Panc1 (cell line): ENCODE measurements around the gene FIGN. TPM values are rescaled to one million over a fixed set of nuclear protein-coding genes. Genes with fewer than 3 reads are reported as not detected.
A peak's percentile ranks its signal among the peaks of the same experiment; 100 is the strongest.

Experiments used
- ATAC-seq: fragments of 200-7000 bp; cut with Tn5 transposase; 2 replicates; pipeline ENCODE4 v1.9.1; 2020; ENCODE audit warnings: mild to moderate bottlenecking, moderate library complexity
- BruUV-seq: library from RNA; stranded (reverse); fragments of 400-500 nt; replicated peaks from 2 replicates; lab custom pipeline; 2021; lab: Mats Ljungman, UMichigan
- CTCF ChIA-PET: fragments of 300-600 bp; sonication (Branson Sonifier 250); formaldehyde crosslinking; loops from one replicate; lab custom pipeline; 2022; ENCODE audit warnings: antibody characterized with exemption; lab: Charles Lee
- POLR2A ChIA-PET: fragments of 300-600 bp; sonication (Branson Sonifier 250); formaldehyde crosslinking; loops from one replicate; lab custom pipeline; 2022; ENCODE audit warnings: antibody characterized with exemption; lab: Charles Lee
- DNase-seq: peaks from one replicate; pipeline ENCODE4 v3.0.0-alpha.2; 2010; ENCODE audit warnings: low read depth, low spot score
- H3K27ac ChIP-seq: 2 replicates; pipeline ENCODE4 v1.5.1; 2011; ENCODE audit warnings: mild to moderate bottlenecking, low read length, inconsistent platforms
- H3K27me3 ChIP-seq: fragments of 200-500 bp; sonication (Bioruptor generic); 2 replicates; pipeline ENCODE4 v1.6.0; 2014; ENCODE audit warnings: low read length, inconsistent platforms; ENCODE audit not compliant: control insufficient read depth, insufficient read depth
- H3K36me3 ChIP-seq: fragments of 200-500 bp; sonication (Bioruptor generic); 2 replicates; pipeline ENCODE4 v1.5.1; 2014; ENCODE audit warnings: inconsistent platforms, mild to moderate bottlenecking, low read length, moderate library complexity; ENCODE audit not compliant: control insufficient read depth, insufficient read depth
- H3K4me1 ChIP-seq: 2 replicates; pipeline ENCODE4 v1.5.1; 2011; ENCODE audit warnings: inconsistent platforms, mild to moderate bottlenecking, low read length, moderate library complexity; ENCODE audit not compliant: control insufficient read depth, insufficient read depth
- H3K4me3 ChIP-seq, 2 experiments: 2 replicates each; pipeline ENCODE4 v1.5.1; 2011 to 2012; ENCODE audit warnings: low read depth in 2 of 2, low read length in 2 of 2, mild to moderate bottlenecking in 2 of 2, inconsistent platforms in 1 of 2, moderate library complexity in 1 of 2
- H3K9me3 ChIP-seq: fragments of 200-500 bp; sonication (Bioruptor generic); 2 replicates; pipeline ENCODE4 v1.5.1; 2014; ENCODE audit warnings: low read depth, mild to moderate bottlenecking, inconsistent platforms, low read length, moderate library complexity; ENCODE audit not compliant: control insufficient read depth, insufficient read depth
- POLR2AphosphoS5 ChIP-seq: IDR thresholded peaks from 2 replicates; pipeline ENCODE4 v1.6.1; 2012; ENCODE audit warnings: mild to moderate bottlenecking, low read depth, low read length, moderate library complexity
- REST ChIP-seq, 2 experiments: IDR thresholded peaks; 2 replicates each; pipeline ENCODE4 v1.6.1; 2011 to 2012; ENCODE audit warnings: low read depth in 2 of 2, control low read depth in 1 of 2, low read length in 1 of 2, mild to moderate bottlenecking in 1 of 2, moderate library complexity in 1 of 2; ENCODE audit not compliant: insufficient read depth in 1 of 2
- SIN3A ChIP-seq: IDR thresholded peaks from 2 replicates; pipeline ENCODE4 v1.6.1; 2012; ENCODE audit warnings: low read depth, mild to moderate bottlenecking, low read length, moderate library complexity, borderline replicate concordance; ENCODE audit not compliant: insufficient read depth
- TCF7L2 ChIP-seq: IDR thresholded peaks from 2 replicates; pipeline ENCODE4 v1.6.1; 2011; ENCODE audit warnings: mild to moderate bottlenecking, low read depth, low read length, inconsistent platforms
- in situ Hi-C: cut with HindIII; loops from 2 replicates; pipeline ENCODE4 v1.10.0; 2016; ENCODE audit warnings: low sequenced_read_pairs, low pct_unique_long_range_greater_than_20kb
- intact Hi-C: fragments of 100-400 bp; cut with micrococcal nuclease; formaldehyde crosslinking; loops from one replicate; pipeline ENCODE4 v1.10.0; 2022; ENCODE audit not compliant: unreplicated experiment
- total RNA-seq: library from RNA; stranded (reverse); gene quantifications from one replicate; pipeline ENCODE4 v1.2.1, GENCODE V29; 2021; ENCODE audit not compliant: unreplicated experiment
- TF ChIP-seq, protein P1 (sequence below): fragments of 450-650 bp; IDR thresholded peaks from 2 replicates; pipeline ENCODE4 v1.5.1; 2017; ENCODE audit warnings: mild to moderate bottlenecking

The FIGN gene
- total RNA-seq, 1 experiment from 2014 or later: 19.5 TPM

GRCh38 chr2:163729636-163730273 is 6.1 kb downstream of the FIGN start:
- peaks cover 48% of the 10 kb centered on the region for H3K4me1 ChIP-seq
- POLR2A ChIA-PET: no interaction called here
- intact Hi-C loops: loop anchor here (5.0 to 10.0 kb wide), 4 partner anchors 125 to 705 kb away; no protein-coding TSS in a partner anchor
- in situ Hi-C loops: no loop called here
- no peak for DNase-seq
- peak overlapping the region; percentile 99; the same call in 1 of the 2 replicates for H3K27ac ChIP-seq
- H3K27me3 ChIP-seq: no peaks in the 10 kb centered on the region
- TF ChIP-seq REST (IDR thresholded peaks at IDR 0.05; ENCODE audit: insufficient read depth in 1 of 2, low read depth in 2 of 2, low read length in 1 of 2) (no peak), TCF7L2 (no peak)
- TF ChIP-seq, protein P1, sequence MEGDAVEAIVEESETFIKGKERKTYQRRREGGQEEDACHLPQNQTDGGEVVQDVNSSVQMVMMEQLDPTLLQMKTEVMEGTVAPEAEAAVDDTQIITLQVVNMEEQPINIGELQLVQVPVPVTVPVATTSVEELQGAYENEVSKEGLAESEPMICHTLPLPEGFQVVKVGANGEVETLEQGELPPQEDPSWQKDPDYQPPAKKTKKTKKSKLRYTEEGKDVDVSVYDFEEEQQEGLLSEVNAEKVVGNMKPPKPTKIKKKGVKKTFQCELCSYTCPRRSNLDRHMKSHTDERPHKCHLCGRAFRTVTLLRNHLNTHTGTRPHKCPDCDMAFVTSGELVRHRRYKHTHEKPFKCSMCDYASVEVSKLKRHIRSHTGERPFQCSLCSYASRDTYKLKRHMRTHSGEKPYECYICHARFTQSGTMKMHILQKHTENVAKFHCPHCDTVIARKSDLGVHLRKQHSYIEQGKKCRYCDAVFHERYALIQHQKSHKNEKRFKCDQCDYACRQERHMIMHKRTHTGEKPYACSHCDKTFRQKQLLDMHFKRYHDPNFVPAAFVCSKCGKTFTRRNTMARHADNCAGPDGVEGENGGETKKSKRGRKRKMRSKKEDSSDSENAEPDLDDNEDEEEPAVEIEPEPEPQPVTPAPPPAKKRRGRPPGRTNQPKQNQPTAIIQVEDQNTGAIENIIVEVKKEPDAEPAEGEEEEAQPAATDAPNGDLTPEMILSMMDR: no peak
- no peaks in the 10 kb centered on the region for H3K9me3 ChIP-seq
- no peak overlapping the region for H3K4me3 ChIP-seq
- ATAC-seq: no peak
- H3K36me3 ChIP-seq: no peaks in the 10 kb centered on the region; the same call in 1 of the 2 replicates
- no TSS peak for BruUV-seq
- CTCF ChIA-PET: no interaction called here

GRCh38 chr2:163723881-163724280 is 11.9 kb downstream of the FIGN start:
- DNase-seq: no peak
- intact Hi-C loops: no loop called here
- TF ChIP-seq, protein P1: no peak
- no peak for TF ChIP-seq TCF7L2
- TF ChIP-seq POLR2AphosphoS5: no peak
- TF ChIP-seq REST (IDR thresholded peaks at IDR 0.05; ENCODE audit: insufficient read depth in 1 of 2, low read depth in 2 of 2, low read length in 1 of 2): no peak
- no peak for TF ChIP-seq SIN3A
- H3K4me3 ChIP-seq: no peak overlapping the region
- H3K36me3 ChIP-seq: no peaks in the 10 kb centered on the region; the same call in 1 of the 2 replicates
- ChIA-PET CTCF (no interaction called here), POLR2A (no interaction called here)
- no TSS peak for BruUV-seq
- H3K4me1 ChIP-seq: peaks cover 16% of the 10 kb centered on the region
- no peak overlapping the region for H3K27ac ChIP-seq
- no peaks in the 10 kb centered on the region for H3K9me3 ChIP-seq
- ATAC-seq: no peak
- no peaks in the 10 kb centered on the region for H3K27me3 ChIP-seq
- in situ Hi-C loops: no loop called here
